ENCODE results near the gene RRP1.

The RRP1 gene

DNA sequence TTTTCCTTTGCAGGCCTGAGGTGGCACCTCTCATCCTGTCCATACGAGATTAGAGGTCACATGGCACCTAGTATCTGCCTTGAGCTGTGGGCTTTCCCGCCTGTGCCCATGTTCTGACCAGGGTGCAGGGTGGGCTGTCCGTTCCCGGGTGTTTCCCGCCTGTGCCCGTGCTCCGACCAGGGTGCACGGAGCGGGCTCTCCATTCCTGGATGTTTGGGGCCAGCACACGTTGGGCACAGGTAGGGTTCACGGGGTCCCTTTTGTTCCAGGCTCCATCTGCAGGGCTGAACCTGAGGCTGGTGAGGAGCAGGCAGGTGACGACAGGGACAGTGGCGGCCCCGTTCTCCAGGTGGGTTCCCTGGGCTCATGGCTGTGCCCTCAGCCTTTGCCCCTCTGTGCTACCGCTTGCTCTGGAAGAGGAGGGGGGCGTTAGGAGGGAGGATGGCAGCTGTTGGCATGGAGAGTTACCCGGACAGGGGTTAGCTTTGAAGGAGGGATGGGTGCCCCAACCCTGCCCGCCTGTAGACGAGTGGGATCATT lies 10.0 kb downstream of the RRP1 start:
- H3K36me3 ChIP-seq (ENCODE audit: insufficient read depth) = peaks cover 41% of the 10 kb centered on the region; the same call in 1 of the 2 replicates
- H2AFZ ChIP-seq (ENCODE audit: low read depth) = no peak overlapping the region
- no peaks in the 10 kb centered on the region for H3K27me3 ChIP-seq (ENCODE audit: insufficient read depth, low read depth)

GRCh38 chr21:43800124-43800523 lies 10.7 kb downstream of the RRP1 start:
- no peak overlapping the region for H3K9ac ChIP-seq
- H3K4me1 ChIP-seq (ENCODE audit: low read depth, poor library complexity, severe bottlenecking) = peaks cover 7% of the 10 kb centered on the region
- peaks cover 40% of the 10 kb centered on the region; the same call in 1 of the 2 replicates for H3K36me3 ChIP-seq (ENCODE audit: insufficient read depth)
- no peak overlapping the region for H3K4me3 ChIP-seq (IDR thresholded peaks at IDR 0.05; ENCODE audit: insufficient read depth, low read depth, low read length)
- H2AFZ ChIP-seq (ENCODE audit: low read depth) = no peak overlapping the region
- TF ChIP-seq CTCF (conservative IDR thresholded peaks at IDR 0.05; ENCODE audit: low read depth, low read length) = no peak
- H3K27ac ChIP-seq = no peak overlapping the region
- no peaks in the 10 kb centered on the region for H3K27me3 ChIP-seq (ENCODE audit: insufficient read depth, low read depth)
- H4K20me1 ChIP-seq (ENCODE audit: insufficient read depth) = no peaks in the 10 kb centered on the region
- no peaks in the 10 kb centered on the region; the same call in 1 of the 2 replicates for H3K79me2 ChIP-seq (ENCODE audit: insufficient read depth, low read depth)
- no peak overlapping the region for H3K4me2 ChIP-seq

More for the DNA sequence above, 10.0 kb downstream of the RRP1 start:
- Histone ChIP-seq H3K27ac (no peak overlapping the region), H3K4me3 (IDR thresholded peaks at IDR 0.05; ENCODE audit: insufficient read depth, low read depth, low read length) (no peak overlapping the region), H3K4me1 (ENCODE audit: low read depth, poor library complexity, severe bottlenecking) (no peaks in the 10 kb centered on the region), H3K4me2 (no peak overlapping the region), H4K20me1 (ENCODE audit: insufficient read depth) (no peaks in the 10 kb centered on the region), H3K79me2 (ENCODE audit: insufficient read depth, low read depth) (peaks cover 3% of the 10 kb centered on the region; the same call in 1 of the 2 replicates), H3K9ac (no peak overlapping the region)
- no peak for TF ChIP-seq CTCF (conservative IDR thresholded peaks at IDR 0.05; ENCODE audit: low read depth, low read length)

- no peak for TF ChIP-seq CTCF (conservative IDR thresholded peaks at IDR 0.05; ENCODE audit: low read depth, low read length)
- peaks cover 38% of the 10 kb centered on the region; the same call in 1 of the 2 replicates for H3K36me3 ChIP-seq (ENCODE audit: insufficient read depth)
- H3K27ac ChIP-seq = no peak overlapping the region
Measured at GRCh38 chr21:43800566-43800965, 11.2 kb downstream of the RRP1 start.

DNA sequence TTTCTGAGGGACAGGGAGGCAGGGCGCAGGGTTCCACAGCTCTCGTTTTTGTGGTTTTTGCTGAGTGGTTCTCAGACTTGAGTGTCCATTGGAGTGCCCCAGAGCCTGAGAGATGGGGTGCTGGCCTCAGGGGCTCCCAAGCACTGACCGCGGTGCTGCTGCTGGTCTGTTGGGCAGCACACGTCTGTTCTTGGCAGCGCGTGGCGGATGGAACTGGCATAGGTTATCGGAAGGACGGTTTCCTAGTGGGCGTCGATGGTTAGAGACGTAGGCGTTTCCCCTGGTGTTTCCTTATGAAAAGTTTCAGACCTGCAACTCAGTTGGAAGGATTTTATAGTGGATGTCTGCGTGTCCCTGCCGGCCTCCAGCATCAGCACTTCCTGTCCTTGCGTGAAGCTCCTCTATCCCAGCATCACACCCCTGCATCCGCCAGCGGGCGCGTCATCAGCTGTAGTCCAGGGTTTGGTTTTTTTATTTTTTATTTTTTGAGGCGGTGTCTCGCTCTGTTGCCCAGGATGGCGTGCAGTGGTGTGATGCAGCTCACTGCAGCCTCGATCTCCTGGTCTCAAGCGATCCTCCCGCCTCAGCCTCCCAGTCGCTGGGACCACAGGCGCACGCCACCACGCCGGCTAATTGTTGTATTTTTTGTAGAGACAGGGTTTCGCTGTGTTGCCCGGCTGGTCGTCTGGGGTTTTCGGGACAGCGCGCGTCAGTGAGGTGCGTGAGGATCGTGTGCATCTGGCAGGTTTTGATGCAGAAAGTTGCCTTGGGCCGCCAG lies 11.8 kb downstream of the RRP1 start:
- no peak for TF ChIP-seq CTCF (conservative IDR thresholded peaks at IDR 0.05; ENCODE audit: low read depth, low read length)
- no peak overlapping the region for H3K4me3 ChIP-seq (IDR thresholded peaks at IDR 0.05; ENCODE audit: insufficient read depth, low read depth, low read length)
- H2AFZ ChIP-seq (ENCODE audit: low read depth) = no peak overlapping the region
- H3K9ac ChIP-seq = no peak overlapping the region
- peaks cover 35% of the 10 kb centered on the region; the same call in 1 of the 2 replicates for H3K36me3 ChIP-seq (ENCODE audit: insufficient read depth)
- H3K4me2 ChIP-seq = no peak overlapping the region
- no peaks in the 10 kb centered on the region for H3K27me3 ChIP-seq (ENCODE audit: insufficient read depth, low read depth)
- H4K20me1 ChIP-seq (ENCODE audit: insufficient read depth) = no peaks in the 10 kb centered on the region
- no peak overlapping the region for H3K27ac ChIP-seq
- H3K79me2 ChIP-seq (ENCODE audit: insufficient read depth, low read depth) = no peaks in the 10 kb centered on the region; the same call in 1 of the 2 replicates
- peaks cover 10% of the 10 kb centered on the region for H3K4me1 ChIP-seq (ENCODE audit: low read depth, poor library complexity, severe bottlenecking)

More at GRCh38 chr21:43800566-43800965, 11.2 kb downstream of the RRP1 start:
- H3K4me3 ChIP-seq (IDR thresholded peaks at IDR 0.05; ENCODE audit: insufficient read depth, low read depth, low read length) = no peak overlapping the region
- no peak overlapping the region for H2AFZ ChIP-seq (ENCODE audit: low read depth)
- no peaks in the 10 kb centered on the region for H4K20me1 ChIP-seq (ENCODE audit: insufficient read depth)
- H3K4me1 ChIP-seq (ENCODE audit: low read depth, poor library complexity, severe bottlenecking) = peaks cover 8% of the 10 kb centered on the region
- no peak overlapping the region for H3K4me2 ChIP-seq
- no peaks in the 10 kb centered on the region; the same call in 1 of the 2 replicates for H3K79me2 ChIP-seq (ENCODE audit: insufficient read depth, low read depth)
- H3K27me3 ChIP-seq (ENCODE audit: insufficient read depth, low read depth) = no peaks in the 10 kb centered on the region
- H3K9ac ChIP-seq = no peak overlapping the region

All from KMS-11 (cell line).